ENCODE measurements around the gene GAPT.

GAPT gene

GRCh38 chr5:58484505-58484904 is 6.7 kb upstream of the GAPT start:
- no peaks in the 10 kb centered on the region for H3K36me3 Mint-ChIP-seq
- no peaks in the 10 kb centered on the region for H3K4me1 Mint-ChIP-seq
- H3K27me3 Mint-ChIP-seq = peaks cover 9% of the 10 kb centered on the region
- no peaks in the 10 kb centered on the region for H3K9me3 Mint-ChIP-seq
- no peak overlapping the region for H3K27ac Mint-ChIP-seq
- H3K4me3 Mint-ChIP-seq = no peak overlapping the region

GRCh38 chr5:58486290-58486689 is 4.9 kb upstream of the GAPT start:
- H3K27me3 Mint-ChIP-seq = peaks cover 14% of the 10 kb centered on the region
- no peaks in the 10 kb centered on the region for H3K36me3 Mint-ChIP-seq
- H3K27ac Mint-ChIP-seq = no peak overlapping the region
- H3K9me3 Mint-ChIP-seq = no peaks in the 10 kb centered on the region
- no peak overlapping the region for H3K4me3 Mint-ChIP-seq
- H3K4me1 Mint-ChIP-seq = peaks cover 2% of the 10 kb centered on the region

- H3K27me3 Mint-ChIP-seq = peaks cover 21% of the 10 kb centered on the region
- peaks cover 3% of the 10 kb centered on the region for H3K4me1 Mint-ChIP-seq
- H3K27ac Mint-ChIP-seq = no peak overlapping the region
- H3K36me3 Mint-ChIP-seq = no peaks in the 10 kb centered on the region
- H3K4me3 Mint-ChIP-seq = no peak overlapping the region
- H3K9me3 Mint-ChIP-seq = no peaks in the 10 kb centered on the region
Measured at GRCh38 chr5:58490402-58491050, 709 bp upstream of the GAPT start.

GRCh38 chr5:58493141-58493540 is 1.9 kb downstream of the GAPT start:
- Mint-ChIP-seq H3K36me3 (no peaks in the 10 kb centered on the region), H3K4me1 (peaks cover 3% of the 10 kb centered on the region)

GRCh38 chr5:58496488-58496887 is 5.3 kb downstream of the GAPT start:
- H3K4me1 Mint-ChIP-seq = peaks cover 5% of the 10 kb centered on the region
- H3K9me3 Mint-ChIP-seq = no peaks in the 10 kb centered on the region
- H3K4me3 Mint-ChIP-seq = no peak overlapping the region
- peaks cover 6% of the 10 kb centered on the region for H3K27me3 Mint-ChIP-seq
- no peaks in the 10 kb centered on the region for H3K36me3 Mint-ChIP-seq
- H3K27ac Mint-ChIP-seq = no peak overlapping the region

More at GRCh38 chr5:58493141-58493540, 1.9 kb downstream of the GAPT start:
- no peak overlapping the region for H3K27ac Mint-ChIP-seq
- no peak overlapping the region for H3K4me3 Mint-ChIP-seq
- no peaks in the 10 kb centered on the region for H3K9me3 Mint-ChIP-seq
- H3K27me3 Mint-ChIP-seq = peaks cover 17% of the 10 kb centered on the region

- Mint-ChIP-seq H3K27ac (no peak overlapping the region), H3K4me1 (peaks cover 5% of the 10 kb centered on the region), H3K27me3 (peaks cover 6% of the 10 kb centered on the region)
Measured at GRCh38 chr5:58497386-58497785, 6.2 kb downstream of the GAPT start.

GRCh38 chr5:58497921-58498320 is 6.7 kb downstream of the GAPT start:
- peaks cover 5% of the 10 kb centered on the region for H3K4me1 Mint-ChIP-seq
- H3K27me3 Mint-ChIP-seq = peaks cover 6% of the 10 kb centered on the region
- no peak overlapping the region for H3K27ac Mint-ChIP-seq

More at GRCh38 chr5:58497386-58497785, 6.2 kb downstream of the GAPT start:
- Mint-ChIP-seq H3K36me3 (no peaks in the 10 kb centered on the region), H3K9me3 (no peaks in the 10 kb centered on the region), H3K4me3 (no peak overlapping the region)

GRCh38 chr5:58498340-58498942 is 7.2 kb downstream of the GAPT start:
- Mint-ChIP-seq H3K4me3 (no peak overlapping the region), H3K4me1 (peaks cover 5% of the 10 kb centered on the region), H3K36me3 (no peaks in the 10 kb centered on the region), H3K9me3 (no peaks in the 10 kb centered on the region), H3K27me3 (peaks cover 6% of the 10 kb centered on the region), H3K27ac (no peak overlapping the region)

More at GRCh38 chr5:58497921-58498320, 6.7 kb downstream of the GAPT start:
- no peaks in the 10 kb centered on the region for H3K9me3 Mint-ChIP-seq
- H3K36me3 Mint-ChIP-seq = no peaks in the 10 kb centered on the region
- no peak overlapping the region for H3K4me3 Mint-ChIP-seq

- peaks cover 5% of the 10 kb centered on the region for H3K4me1 Mint-ChIP-seq
- H3K4me3 Mint-ChIP-seq = no peak overlapping the region
- H3K9me3 Mint-ChIP-seq = no peaks in the 10 kb centered on the region
- H3K27me3 Mint-ChIP-seq = peaks cover 3% of the 10 kb centered on the region
- no peak overlapping the region for H3K27ac Mint-ChIP-seq
- no peaks in the 10 kb centered on the region for H3K36me3 Mint-ChIP-seq
Measured at GRCh38 chr5:58499231-58499630, 8.0 kb downstream of the GAPT start.

- H3K9me3 Mint-ChIP-seq = no peaks in the 10 kb centered on the region
- no peaks in the 10 kb centered on the region for H3K36me3 Mint-ChIP-seq
- H3K4me3 Mint-ChIP-seq = no peak overlapping the region
- H3K27ac Mint-ChIP-seq = no peak overlapping the region
- H3K27me3 Mint-ChIP-seq = peaks cover 1% of the 10 kb centered on the region
- H3K4me1 Mint-ChIP-seq = peaks cover 5% of the 10 kb centered on the region
Measured at GRCh38 chr5:58499941-58500340, 8.7 kb downstream of the GAPT start.

- no peak overlapping the region for H3K27ac Mint-ChIP-seq
- H3K4me3 Mint-ChIP-seq = no peak overlapping the region
- H3K9me3 Mint-ChIP-seq = no peaks in the 10 kb centered on the region
- H3K36me3 Mint-ChIP-seq = no peaks in the 10 kb centered on the region
- peaks cover 5% of the 10 kb centered on the region for H3K4me1 Mint-ChIP-seq
- peaks cover 4% of the 10 kb centered on the region for H3K27me3 Mint-ChIP-seq
Measured at GRCh38 chr5:58501778-58502417, 10.7 kb downstream of the GAPT start.

- Mint-ChIP-seq H3K4me3 (no peak overlapping the region), H3K9me3 (no peaks in the 10 kb centered on the region), H3K36me3 (no peaks in the 10 kb centered on the region), H3K4me1 (peaks cover 5% of the 10 kb centered on the region), H3K27ac (no peak overlapping the region), H3K27me3 (peaks cover 4% of the 10 kb centered on the region)
Measured at GRCh38 chr5:58503390-58504046, 12.3 kb downstream of the GAPT start.

GRCh38 chr5:58504766-58505165 is 13.5 kb downstream of the GAPT start:
- no peaks in the 10 kb centered on the region for H3K36me3 Mint-ChIP-seq
- peaks cover 11% of the 10 kb centered on the region for H3K27me3 Mint-ChIP-seq
- H3K4me1 Mint-ChIP-seq = peaks cover 2% of the 10 kb centered on the region
- H3K9me3 Mint-ChIP-seq = no peaks in the 10 kb centered on the region
- no peak overlapping the region for H3K27ac Mint-ChIP-seq
- H3K4me3 Mint-ChIP-seq = no peak overlapping the region

- Mint-ChIP-seq H3K4me3 (no peak overlapping the region), H3K27ac (no peak overlapping the region), H3K27me3 (peaks cover 11% of the 10 kb centered on the region), H3K4me1 (no peaks in the 10 kb centered on the region), H3K9me3 (no peaks in the 10 kb centered on the region), H3K36me3 (no peaks in the 10 kb centered on the region)
Measured at GRCh38 chr5:58505502-58505901, 14.3 kb downstream of the GAPT start.

- Mint-ChIP-seq H3K4me3 (no peak overlapping the region), H3K9me3 (no peaks in the 10 kb centered on the region), H3K36me3 (no peaks in the 10 kb centered on the region), H3K27me3 (peaks cover 11% of the 10 kb centered on the region), H3K4me1 (no peaks in the 10 kb centered on the region), H3K27ac (no peak overlapping the region)
Measured at GRCh38 chr5:58505971-58506640, 14.9 kb downstream of the GAPT start.

Measured in activated naive CD4-positive, alpha-beta T cell treated with anti-CD3 and anti-CD28 coated beads, Interleukin-2, amount 50 U/mL, for 24 hours (primary cell).